ENCODE results near the gene B3GNT3.
"Not testable (repeated sequence)": the region's sequence is repeated elsewhere in the genome, so short reads cannot be mapped to it uniquely, and the experiment has no call there.

Gene B3GNT3

DNA sequence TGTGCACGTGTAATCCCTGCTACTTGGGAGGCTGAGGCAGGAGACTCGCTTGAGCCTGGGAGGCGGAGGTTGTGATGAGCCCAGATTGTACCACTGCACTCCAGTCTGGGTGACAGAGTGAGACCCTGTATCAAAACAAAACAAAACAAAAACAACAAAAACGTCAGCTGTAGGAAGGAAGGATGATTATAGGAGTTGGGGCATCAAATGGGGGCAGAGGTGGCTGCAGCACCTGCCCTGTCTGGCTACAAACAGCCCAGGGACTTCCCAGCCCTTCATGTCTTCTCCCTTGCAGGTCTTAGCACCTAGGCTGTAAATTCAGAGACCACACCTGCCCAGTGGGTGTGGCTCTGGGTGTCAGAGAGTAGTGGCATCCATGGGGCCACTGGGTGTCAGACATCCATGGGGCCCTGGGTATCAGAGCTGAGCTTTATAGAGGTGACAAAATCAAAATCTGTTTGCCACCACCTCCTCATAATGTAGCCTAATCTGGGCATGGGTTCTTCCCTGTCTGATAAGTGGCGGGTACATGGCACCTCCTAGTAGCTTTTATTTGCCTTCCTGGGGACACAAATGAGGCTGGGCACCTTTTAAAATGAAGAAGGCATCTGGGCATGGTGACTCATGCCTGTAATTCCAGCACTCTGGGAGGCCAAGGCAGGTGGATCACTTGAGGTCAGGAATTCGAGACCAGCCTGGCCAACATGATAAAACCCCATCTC, 4.7 kb upstream of the B3GNT3 start:
- DNase-seq (ENCODE audit: low read depth, low spot score): no peak
- H3K4me3 ChIP-seq (ENCODE audit: low read length): no peak overlapping the region

DNA sequence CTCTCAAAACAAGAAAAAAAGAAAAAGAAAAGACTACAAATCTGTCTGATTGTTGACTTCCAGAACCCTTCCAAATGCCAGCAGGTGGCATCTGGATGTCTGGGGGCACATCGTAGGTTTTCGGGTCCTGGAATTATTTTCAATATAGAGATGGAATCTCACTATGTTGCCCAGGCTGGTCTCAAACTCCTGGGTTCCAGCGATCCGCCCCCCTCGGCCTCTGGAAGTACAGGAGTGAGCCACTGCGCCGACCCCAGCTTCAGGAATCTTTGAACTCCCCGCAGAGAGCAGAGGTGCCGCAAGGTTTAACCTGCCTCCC, 567 bp upstream of the B3GNT3 start:
- H3K4me3 ChIP-seq (ENCODE audit: low read length): no peak overlapping the region
- no peak for DNase-seq (ENCODE audit: low read depth, low spot score)

DNA sequence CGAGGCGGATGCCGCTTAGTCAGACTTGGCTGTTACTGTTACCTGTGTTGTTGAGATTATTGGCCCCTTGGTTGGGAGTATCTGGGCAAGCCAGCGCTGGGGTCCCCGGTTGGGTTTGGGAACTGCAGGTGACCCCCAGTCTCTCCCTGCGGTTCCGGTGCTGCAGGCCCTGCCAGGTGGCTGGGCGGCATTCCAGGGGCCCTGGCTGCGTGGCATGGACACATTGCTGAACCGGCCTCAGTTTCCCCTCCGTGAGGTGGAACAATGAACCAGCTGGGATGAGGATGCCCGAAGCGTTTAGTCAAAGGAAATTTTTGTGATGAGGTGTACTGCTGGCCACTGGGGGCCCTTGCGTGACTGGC, 538 bp downstream of the B3GNT3 start:
- no peak overlapping the region for H3K4me3 ChIP-seq (ENCODE audit: low read length)
- no peak for DNase-seq (ENCODE audit: low read depth, low spot score)

- no peak for DNase-seq (ENCODE audit: low read depth, low spot score)
- H3K4me3 ChIP-seq (ENCODE audit: low read length): no peak overlapping the region
These were observed 1.3 kb downstream of the B3GNT3 start for GRCh38 chr19:17796013-17796837.

- no peak overlapping the region for H3K4me3 ChIP-seq (ENCODE audit: low read length)
These were observed 2.0 kb downstream of the B3GNT3 start for GRCh38 chr19:17796838-17797423.

DNA sequence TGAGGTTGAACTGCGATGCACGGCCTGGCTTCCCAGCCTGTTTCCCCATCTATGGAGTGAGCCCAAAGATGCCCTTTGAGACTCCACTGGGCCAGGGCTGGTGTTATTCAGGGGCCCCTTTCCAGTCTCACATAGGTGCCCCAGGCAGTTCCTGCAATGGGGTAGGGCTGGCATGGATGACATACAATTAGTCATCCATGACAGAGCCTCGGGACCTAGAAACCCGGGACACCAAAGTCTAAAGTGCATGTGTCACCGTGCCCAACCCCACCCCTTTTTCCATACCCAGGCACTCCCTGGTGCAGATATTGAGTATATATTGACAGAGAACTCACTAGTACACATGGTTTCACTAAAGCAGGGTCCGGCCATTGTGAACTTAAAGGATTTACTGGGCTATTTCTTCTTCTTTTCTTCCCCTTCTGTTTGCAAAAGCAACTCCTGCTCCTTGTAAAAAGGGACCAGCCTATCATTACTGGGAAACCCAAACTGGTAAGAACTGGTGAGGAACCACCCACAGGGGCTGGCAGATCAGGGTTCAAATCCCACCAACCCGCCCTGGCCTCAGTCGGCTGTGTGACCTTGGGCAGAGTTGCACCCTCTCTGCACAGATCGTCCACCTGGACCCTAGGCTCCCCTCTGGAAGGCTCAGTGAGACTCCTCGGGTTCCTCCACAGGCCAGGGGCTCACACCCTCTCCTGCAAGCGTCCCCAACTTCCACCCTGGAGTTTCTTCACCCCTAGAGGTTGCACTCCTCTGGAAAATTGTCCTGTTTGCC, 2.7 kb downstream of the B3GNT3 start:
- DNase-seq (ENCODE audit: low read depth, low spot score): no peak
- no peak overlapping the region for H3K4me3 ChIP-seq (ENCODE audit: low read length)

More at GRCh38 chr19:17796838-17797423, 2.0 kb downstream of the B3GNT3 start:
- no peak for DNase-seq (ENCODE audit: low read depth, low spot score)

DNA sequence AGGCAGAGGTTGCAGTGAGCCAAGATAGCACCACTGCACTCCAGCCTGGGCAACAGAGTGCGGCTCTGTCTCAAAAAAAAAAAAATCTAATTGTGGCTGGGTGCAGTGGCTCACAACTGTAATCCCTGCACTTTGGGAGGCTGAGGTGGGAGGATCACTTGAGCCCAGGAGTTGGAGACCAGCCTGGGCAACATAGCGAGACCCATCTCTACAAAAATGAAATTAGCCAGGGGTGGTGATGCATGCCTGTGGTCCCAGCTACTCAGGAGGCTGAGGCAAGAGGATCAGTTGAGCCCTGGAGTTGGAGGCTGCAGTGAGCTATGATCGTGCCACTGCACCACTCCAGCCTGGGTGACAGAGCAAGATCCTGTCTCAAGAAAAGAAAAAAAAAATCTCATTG, 3.7 kb downstream of the B3GNT3 start:
- not testable (repeated sequence) for DNase-seq (ENCODE audit: low read depth, low spot score)

GRCh38 chr19:17802137-17802858, 7.4 kb downstream of the B3GNT3 start:
- DNase-seq (ENCODE audit: low read depth, low spot score): no peak

More for the DNA sequence above, 3.7 kb downstream of the B3GNT3 start:
- not testable (repeated sequence) for H3K4me3 ChIP-seq (ENCODE audit: low read length)

DNA sequence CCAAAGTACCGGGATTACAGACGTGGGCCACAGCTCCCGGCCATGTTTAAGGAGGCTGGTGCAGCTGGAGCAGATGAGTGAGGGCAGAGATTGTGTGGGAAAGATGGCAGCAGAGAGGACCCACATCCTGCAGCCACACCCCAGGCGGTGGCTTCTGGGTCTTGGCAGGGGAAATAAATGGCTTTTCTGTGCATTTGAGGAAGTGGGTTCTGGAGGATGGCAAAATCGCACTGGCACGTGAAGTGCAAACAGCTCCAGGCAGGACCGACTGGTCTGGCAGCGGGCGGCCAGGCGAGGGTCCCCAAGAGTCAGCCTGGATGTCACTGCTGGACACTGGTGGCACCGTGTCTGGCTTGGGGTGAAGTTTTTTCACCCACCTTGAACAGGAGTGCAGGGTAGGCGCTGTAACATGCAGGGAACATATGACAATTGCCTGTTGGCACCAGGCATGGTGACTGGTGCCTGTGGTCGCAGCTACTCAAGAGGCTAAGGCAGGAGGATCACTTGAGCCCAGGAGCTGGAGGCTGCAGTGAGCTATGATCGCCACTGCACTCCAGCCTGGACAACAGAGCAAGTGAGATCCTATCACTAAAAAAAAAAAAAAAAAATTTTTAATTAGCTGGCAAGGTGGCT, 8.4 kb downstream of the B3GNT3 start:
- peak overlapping the region; percentile 16 for H3K4me3 ChIP-seq (ENCODE audit: low read length)
- DNase-seq (ENCODE audit: low read depth, low spot score): peak; percentile 89

More at GRCh38 chr19:17802137-17802858, 7.4 kb downstream of the B3GNT3 start:
- no peak overlapping the region for H3K4me3 ChIP-seq (ENCODE audit: low read length)

GRCh38 chr19:17805427-17805826, 10.5 kb downstream of the B3GNT3 start:
- no peak for DNase-seq (ENCODE audit: low read depth, low spot score)

GRCh38 chr19:17806945-17807344, 12.0 kb downstream of the B3GNT3 start:
- no peak for DNase-seq (ENCODE audit: low read depth, low spot score)
- H3K4me3 ChIP-seq (ENCODE audit: low read length): no peak overlapping the region

More at GRCh38 chr19:17805427-17805826, 10.5 kb downstream of the B3GNT3 start:
- H3K4me3 ChIP-seq (ENCODE audit: low read length): no peak overlapping the region

DNA sequence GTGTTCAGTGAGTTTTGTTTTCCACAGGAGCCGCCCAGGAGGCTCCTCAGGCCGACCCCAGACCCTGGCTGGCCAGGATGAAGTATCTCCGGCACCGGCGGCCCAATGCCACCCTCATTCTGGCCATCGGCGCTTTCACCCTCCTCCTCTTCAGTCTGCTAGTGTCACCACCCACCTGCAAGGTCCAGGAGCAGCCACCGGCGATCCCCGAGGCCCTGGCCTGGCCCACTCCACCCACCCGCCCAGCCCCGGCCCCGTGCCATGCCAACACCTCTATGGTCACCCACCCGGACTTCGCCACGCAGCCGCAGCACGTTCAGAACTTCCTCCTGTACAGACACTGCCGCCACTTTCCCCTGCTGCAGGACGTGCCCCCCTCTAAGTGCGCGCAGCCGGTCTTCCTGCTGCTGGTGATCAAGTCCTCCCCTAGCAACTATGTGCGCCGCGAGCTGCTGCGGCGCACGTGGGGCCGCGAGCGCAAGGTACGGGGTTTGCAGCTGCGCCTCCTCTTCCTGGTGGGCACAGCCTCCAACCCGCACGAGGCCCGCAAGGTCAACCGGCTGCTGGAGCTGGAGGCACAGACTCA, 12.9 kb downstream of the B3GNT3 start:
- peak; percentile 39 for DNase-seq (ENCODE audit: low read depth, low spot score)
- H3K4me3 ChIP-seq (ENCODE audit: low read length): no peak overlapping the region

DNA sequence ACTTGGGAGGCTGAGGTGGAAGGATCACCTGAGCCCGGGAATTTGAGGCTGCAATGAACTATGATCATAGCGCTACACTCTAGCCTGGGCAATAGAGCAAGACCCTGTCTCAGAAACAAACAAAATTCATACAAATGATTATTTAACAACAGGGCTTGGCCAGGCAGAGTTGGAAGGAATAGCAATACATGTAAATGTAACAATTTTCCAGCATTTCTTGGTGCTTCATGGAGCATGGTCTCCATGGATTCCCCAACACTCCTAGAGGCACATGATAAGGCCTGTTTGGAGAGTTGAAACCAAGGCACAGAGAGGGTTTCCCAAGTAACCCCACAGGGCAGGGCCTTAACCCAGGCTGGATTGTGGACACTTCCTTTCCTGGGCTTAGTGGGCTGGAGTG, 16.2 kb downstream of the B3GNT3 start:
- no peak for DNase-seq (ENCODE audit: low read depth, low spot score)
- H3K4me3 ChIP-seq (ENCODE audit: low read length): no peak overlapping the region

DNA sequence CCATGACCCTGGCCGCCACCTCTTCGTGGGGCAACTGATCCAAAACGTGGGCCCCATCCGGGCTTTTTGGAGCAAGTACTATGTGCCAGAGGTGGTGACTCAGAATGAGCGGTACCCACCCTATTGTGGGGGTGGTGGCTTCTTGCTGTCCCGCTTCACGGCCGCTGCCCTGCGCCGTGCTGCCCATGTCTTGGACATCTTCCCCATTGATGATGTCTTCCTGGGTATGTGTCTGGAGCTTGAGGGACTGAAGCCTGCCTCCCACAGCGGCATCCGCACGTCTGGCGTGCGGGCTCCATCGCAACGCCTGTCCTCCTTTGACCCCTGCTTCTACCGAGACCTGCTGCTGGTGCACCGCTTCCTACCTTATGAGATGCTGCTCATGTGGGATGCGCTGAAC, 16.7 kb downstream of the B3GNT3 start:
- H3K4me3 ChIP-seq (ENCODE audit: low read length): no peak overlapping the region
- DNase-seq (ENCODE audit: low read depth, low spot score): no peak

DNA sequence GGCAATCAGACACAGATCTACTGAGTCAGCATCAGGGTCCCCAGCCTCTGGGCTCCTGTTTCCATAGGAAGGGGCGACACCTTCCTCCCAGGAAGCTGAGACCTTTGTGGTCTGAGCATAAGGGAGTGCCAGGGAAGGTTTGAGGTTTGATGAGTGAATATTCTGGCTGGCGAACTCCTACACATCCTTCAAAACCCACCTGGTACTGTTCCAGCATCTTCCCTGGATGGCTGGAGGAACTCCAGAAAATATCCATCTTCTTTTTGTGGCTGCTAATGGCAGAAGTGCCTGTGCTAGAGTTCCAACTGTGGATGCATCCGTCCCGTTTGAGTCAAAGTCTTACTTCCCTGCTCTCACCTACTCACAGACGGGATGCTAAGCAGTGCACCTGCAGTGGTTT, 17.2 kb downstream of the B3GNT3 start:
- H3K4me3 ChIP-seq (ENCODE audit: low read length): no peak overlapping the region
- DNase-seq (ENCODE audit: low read depth, low spot score): no peak

GRCh38 chr19:17817668-17818363, 22.9 kb downstream of the B3GNT3 start:
- DNase-seq (ENCODE audit: low read depth, low spot score): no peak
- H3K4me3 ChIP-seq (ENCODE audit: low read length): no peak overlapping the region

DNA sequence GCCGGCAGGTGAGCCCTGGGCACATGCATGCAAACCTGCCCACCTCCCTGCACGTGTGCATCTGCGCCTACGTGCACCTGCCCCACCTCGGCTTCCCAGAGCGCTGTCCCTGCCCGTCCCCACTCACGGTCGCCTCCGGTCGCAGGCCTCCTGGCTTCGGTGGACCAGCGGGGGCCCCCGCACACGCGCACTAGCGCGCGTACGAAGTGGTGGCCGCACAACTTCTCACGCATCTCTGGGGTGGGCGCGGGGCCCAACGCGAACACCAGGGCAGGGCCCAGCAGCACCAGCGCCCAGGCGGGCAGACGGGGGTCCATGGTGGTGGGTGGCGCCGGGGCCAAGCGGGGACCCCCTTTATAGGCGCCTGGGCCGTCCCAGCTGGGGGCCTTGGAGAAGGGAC, 26.3 kb downstream of the B3GNT3 start, which contains the start of gene INSL3:
Gene INSL3 (minus strand): TSS at position 330 of the 400 bp plus-strand sequence. CDS start 13 bp downstream, at position 317.
- DNase-seq (ENCODE audit: low read depth, low spot score): no peak
- no peak within 1 kb of the TSS for H3K4me3 ChIP-seq (ENCODE audit: low read length)
